ENCODE results near the gene CRYGD.

The CRYGD gene

GRCh38 chr2:208077276-208077675 is 47.0 kb downstream of the CRYGD start:
- FAIRE-seq, result no peak

GRCh38 chr2:208074610-208075356 is 49.5 kb downstream of the CRYGD start:
- FAIRE-seq, result no peak

GRCh38 chr2:208072250-208072892 is 52.0 kb downstream of the CRYGD start:
- FAIRE-seq, result peak; percentile 73
